Measurements from ENCODE around the gene SMIM14.
"Not testable (repeated sequence)": the region's sequence is repeated elsewhere in the genome, so short reads cannot be mapped to it uniquely, and the experiment has no call there.

Gene SMIM14

GRCh38 chr4:39544080-39544479 is 94.6 kb downstream of the SMIM14 start:
- H3K9me3 ChIP-seq (ENCODE audit: insufficient read depth, low read depth, low read length); H3K4me1 ChIP-seq (ENCODE audit: insufficient read depth, low read length); H3K27ac ChIP-seq (ENCODE audit: low read length); H3K9ac ChIP-seq (ENCODE audit: low read depth, low read length); H3K4me3 ChIP-seq (ENCODE audit: low read length); H3K27me3 ChIP-seq (ENCODE audit: insufficient read depth, low read length); H3K36me3 ChIP-seq (ENCODE audit: insufficient read depth, low read depth, low read length): not testable (repeated sequence)

DNA sequence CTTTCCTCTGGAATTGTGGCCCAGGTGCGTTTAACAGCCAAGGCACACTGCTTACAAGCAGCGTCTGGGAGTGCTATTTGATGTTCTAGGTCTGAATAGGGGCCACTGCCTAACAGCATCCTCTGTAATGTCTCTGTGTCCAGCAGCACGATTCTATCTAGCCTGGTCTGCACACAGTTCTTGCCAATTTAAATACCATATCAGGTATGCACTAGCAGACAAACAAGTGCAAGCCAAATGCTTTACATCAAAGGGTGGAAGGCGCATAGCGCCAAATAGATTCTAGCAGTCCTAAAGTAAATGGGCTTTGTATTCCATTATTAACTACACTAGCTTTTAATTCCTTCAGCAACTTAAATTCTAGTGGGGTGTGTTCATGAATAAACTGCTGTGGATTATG is 95.6 kb downstream of the SMIM14 start:
- Histone ChIP-seq H3K36me3 (ENCODE audit: insufficient read depth, low read depth, low read length) (no peaks in the 10 kb centered on the region), H3K9me3 (ENCODE audit: insufficient read depth, low read depth, low read length) (no peaks in the 10 kb centered on the region), H3K27ac (ENCODE audit: low read length) (no peak overlapping the region), H3K9ac (ENCODE audit: low read depth, low read length) (no peak overlapping the region), H3K4me1 (ENCODE audit: insufficient read depth, low read length) (peaks cover 6% of the 10 kb centered on the region; the same call in 1 of the 2 replicates), H3K4me3 (ENCODE audit: low read length) (no peak overlapping the region), H3K27me3 (ENCODE audit: insufficient read depth, low read length) (no peaks in the 10 kb centered on the region)

GRCh38 chr4:39542611-39543012 is 96.1 kb downstream of the SMIM14 start:
- Histone ChIP-seq H3K4me1 (ENCODE audit: insufficient read depth, low read length) (peaks cover 6% of the 10 kb centered on the region; the same call in 1 of the 2 replicates), H3K27ac (ENCODE audit: low read length) (no peak overlapping the region), H3K9ac (ENCODE audit: low read depth, low read length) (no peak overlapping the region), H3K9me3 (ENCODE audit: insufficient read depth, low read depth, low read length) (no peaks in the 10 kb centered on the region), H3K4me3 (ENCODE audit: low read length) (no peak overlapping the region), H3K27me3 (ENCODE audit: insufficient read depth, low read length) (no peaks in the 10 kb centered on the region), H3K36me3 (ENCODE audit: insufficient read depth, low read depth, low read length) (no peaks in the 10 kb centered on the region)

DNA sequence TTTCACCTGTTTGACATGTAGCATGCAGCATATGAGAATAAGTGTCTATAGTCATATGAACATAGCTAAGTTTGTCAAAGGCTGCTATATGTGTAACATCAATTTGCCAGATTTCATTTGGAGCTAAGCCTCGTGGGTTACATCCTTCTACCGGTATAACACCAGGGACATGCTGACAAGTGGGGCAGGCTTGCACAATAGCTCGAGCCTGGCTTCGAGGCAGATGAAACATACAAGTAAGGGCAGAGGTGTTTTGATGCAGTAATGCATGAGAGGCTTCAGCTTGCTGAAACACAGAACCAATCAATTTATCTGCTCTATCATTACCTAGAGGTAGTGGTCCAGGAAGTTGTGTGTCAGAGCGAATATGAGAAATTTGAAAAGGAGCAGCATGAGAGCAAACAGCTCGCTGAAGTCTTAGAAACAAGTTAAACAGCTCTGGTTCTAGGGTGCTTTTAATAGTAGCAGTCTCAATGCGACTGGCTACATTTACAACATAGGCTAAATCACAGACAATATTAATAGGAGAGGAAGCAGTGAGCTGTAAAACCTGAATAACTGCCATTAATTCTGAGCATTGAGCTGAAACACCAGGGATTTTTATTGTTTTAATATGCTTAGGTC is 96.6 kb downstream of the SMIM14 start:
- H3K9ac ChIP-seq (ENCODE audit: low read depth, low read length): 0 out of 2 replicates have a peak overlapping the region, but pooled peaks have one; percentile 16
- no peak overlapping the region for H3K4me3 ChIP-seq (ENCODE audit: low read length)
- H3K27ac ChIP-seq (ENCODE audit: low read length): no peak overlapping the region
- H3K9me3 ChIP-seq (ENCODE audit: insufficient read depth, low read depth, low read length): no peaks in the 10 kb centered on the region
- no peaks in the 10 kb centered on the region for H3K36me3 ChIP-seq (ENCODE audit: insufficient read depth, low read depth, low read length)
- H3K27me3 ChIP-seq (ENCODE audit: insufficient read depth, low read length): no peaks in the 10 kb centered on the region
- peaks cover 6% of the 10 kb centered on the region; the same call in 1 of the 2 replicates for H3K4me1 ChIP-seq (ENCODE audit: insufficient read depth, low read length)

DNA sequence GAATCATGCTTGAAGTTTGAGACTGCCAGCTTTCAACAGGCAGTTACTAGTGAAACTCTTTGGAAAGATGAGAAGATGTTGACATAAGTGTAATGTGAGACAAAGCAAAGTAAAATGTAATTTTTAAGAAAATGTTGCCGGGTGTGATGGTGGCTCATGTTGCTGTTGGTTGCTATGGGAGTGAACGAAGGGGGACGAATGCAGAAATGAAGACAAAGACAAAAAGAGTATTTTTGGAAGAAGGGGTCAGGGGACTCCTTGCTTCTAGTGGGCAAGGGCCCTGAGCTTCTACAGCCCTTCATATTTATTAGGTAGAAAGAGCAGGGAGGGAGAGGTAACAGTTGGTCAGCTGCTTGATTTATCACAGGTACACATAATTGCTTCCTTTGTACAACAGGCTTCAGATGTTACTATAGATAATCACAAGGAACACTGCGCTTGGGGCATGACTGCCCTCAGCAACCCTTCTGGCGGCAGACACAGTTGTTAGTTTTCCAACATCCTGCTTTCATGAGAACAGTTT is 99.5 kb downstream of the SMIM14 start:
- H3K36me3 ChIP-seq (ENCODE audit: insufficient read depth, low read depth, low read length): 0 out of 2 replicates have a peak, but pooled peaks cover 9% of the 10 kb centered on the region
- H3K9me3 ChIP-seq (ENCODE audit: insufficient read depth, low read depth, low read length): no peaks in the 10 kb centered on the region
- no peak overlapping the region for H3K4me3 ChIP-seq (ENCODE audit: low read length)
- H3K27me3 ChIP-seq (ENCODE audit: insufficient read depth, low read length): no peaks in the 10 kb centered on the region
- peaks cover 6% of the 10 kb centered on the region; the same call in 1 of the 2 replicates for H3K4me1 ChIP-seq (ENCODE audit: insufficient read depth, low read length)
- no peak overlapping the region for H3K27ac ChIP-seq (ENCODE audit: low read length)
- no peak overlapping the region for H3K9ac ChIP-seq (ENCODE audit: low read depth, low read length)

DNA sequence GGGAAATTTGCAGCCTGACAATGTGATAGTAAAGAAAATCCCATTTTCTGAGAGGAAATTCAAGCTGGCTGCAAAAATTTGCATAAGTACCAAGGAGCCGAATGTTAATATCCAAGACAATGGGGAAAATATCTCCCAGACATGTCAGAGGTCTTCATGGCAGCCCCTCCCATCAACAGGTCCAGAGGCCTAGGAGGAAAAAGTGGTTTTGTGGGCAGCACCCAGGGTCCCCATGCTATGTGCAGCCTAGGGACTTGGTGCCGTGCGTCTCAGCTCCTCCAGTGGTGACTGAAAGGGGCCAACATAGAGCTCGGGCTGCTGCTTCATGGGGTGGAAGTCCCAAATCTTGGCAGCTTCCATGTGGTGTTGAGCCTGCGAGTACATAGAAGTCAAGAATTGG is 105.1 kb downstream of the SMIM14 start:
- Histone ChIP-seq H3K9ac (ENCODE audit: low read depth, low read length) (no peak overlapping the region), H3K27ac (ENCODE audit: low read length) (no peak overlapping the region), H3K4me1 (ENCODE audit: insufficient read depth, low read length) (0 out of 2 replicates have a peak, but pooled peaks cover under 1% of the 10 kb centered on the region), H3K27me3 (ENCODE audit: insufficient read depth, low read length) (no peaks in the 10 kb centered on the region), H3K4me3 (ENCODE audit: low read length) (no peak overlapping the region), H3K9me3 (ENCODE audit: insufficient read depth, low read depth, low read length) (peaks cover 39% of the 10 kb centered on the region), H3K36me3 (ENCODE audit: insufficient read depth, low read depth, low read length) (peaks cover 51% of the 10 kb centered on the region)

DNA sequence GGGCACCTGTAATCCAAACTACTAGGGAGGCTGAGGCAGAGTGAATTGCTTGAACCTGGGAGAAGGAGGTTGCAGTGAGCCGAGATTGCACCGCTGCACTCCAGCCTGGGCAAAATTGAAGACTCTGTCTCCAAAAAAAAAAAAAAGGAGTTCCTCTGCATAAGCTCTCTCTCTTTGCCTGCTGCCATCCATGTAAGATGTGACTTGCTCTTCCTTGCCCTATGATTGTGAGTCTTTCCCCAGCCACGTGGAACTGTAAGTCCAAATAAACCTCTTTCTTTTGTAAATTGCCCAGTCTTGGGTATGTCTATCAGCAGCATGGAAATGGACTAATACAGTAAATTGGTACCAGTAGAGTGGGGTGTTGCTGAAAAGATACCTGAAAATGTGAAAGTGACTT is 106.4 kb downstream of the SMIM14 start:
- H3K27ac ChIP-seq (ENCODE audit: low read length); H3K4me3 ChIP-seq (ENCODE audit: low read length); H3K4me1 ChIP-seq (ENCODE audit: insufficient read depth, low read length); H3K9ac ChIP-seq (ENCODE audit: low read depth, low read length); H3K27me3 ChIP-seq (ENCODE audit: insufficient read depth, low read length): not testable (repeated sequence)
- peaks cover 39% of the 10 kb centered on the region for H3K9me3 ChIP-seq (ENCODE audit: insufficient read depth, low read depth, low read length)
- H3K36me3 ChIP-seq (ENCODE audit: insufficient read depth, low read depth, low read length): peaks cover 51% of the 10 kb centered on the region

DNA sequence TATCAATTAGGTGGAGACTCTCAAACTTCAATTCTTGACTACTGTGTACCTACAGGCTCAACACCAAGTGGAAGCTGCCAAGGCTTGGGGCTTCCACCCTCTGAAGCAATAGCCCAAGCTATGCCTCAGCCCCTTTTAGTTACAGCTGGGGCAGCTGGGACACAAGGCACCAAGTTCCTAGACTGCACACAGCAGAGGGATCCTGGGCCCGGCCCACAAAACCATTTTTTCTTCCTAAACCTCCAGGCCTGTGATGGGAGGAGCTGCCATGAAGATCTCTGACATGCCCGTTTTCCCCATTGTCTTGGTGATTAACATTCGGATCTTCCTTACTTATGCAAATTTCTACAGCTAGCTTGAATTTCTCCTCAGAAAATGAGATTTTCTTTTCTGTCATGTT is 108.0 kb downstream of the SMIM14 start:
- Histone ChIP-seq H3K9ac (ENCODE audit: low read depth, low read length) (no peak overlapping the region), H3K27me3 (ENCODE audit: insufficient read depth, low read length) (no peaks in the 10 kb centered on the region), H3K4me3 (ENCODE audit: low read length) (no peak overlapping the region), H3K4me1 (ENCODE audit: insufficient read depth, low read length) (peaks cover 3% of the 10 kb centered on the region; the same call in 1 of the 2 replicates), H3K9me3 (ENCODE audit: insufficient read depth, low read depth, low read length) (peaks cover 39% of the 10 kb centered on the region), H3K36me3 (ENCODE audit: insufficient read depth, low read depth, low read length) (peaks cover 46% of the 10 kb centered on the region), H3K27ac (ENCODE audit: low read length) (no peak overlapping the region)

DNA sequence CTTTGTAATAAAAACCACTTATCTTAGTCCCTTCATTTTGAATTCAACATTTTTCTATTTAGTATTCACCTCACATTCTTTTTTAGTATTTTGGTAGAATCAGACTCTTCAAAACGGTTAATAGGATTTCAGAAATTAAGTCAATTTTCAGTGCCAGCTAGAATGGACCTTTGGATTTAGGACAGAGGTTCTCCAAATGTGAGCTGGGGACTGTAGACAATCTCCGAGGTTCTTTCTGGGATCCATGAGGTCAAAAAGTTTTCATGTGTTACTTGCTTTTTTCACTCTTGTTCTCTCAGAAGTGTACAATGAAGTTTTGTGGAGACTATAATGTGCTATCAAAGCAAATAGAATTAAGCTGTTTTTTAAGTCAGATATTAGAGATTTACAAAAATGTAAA is 109.1 kb downstream of the SMIM14 start:
- H3K27ac ChIP-seq (ENCODE audit: low read length): no peak overlapping the region
- H3K9me3 ChIP-seq (ENCODE audit: insufficient read depth, low read depth, low read length): peaks cover 39% of the 10 kb centered on the region
- no peaks in the 10 kb centered on the region for H3K27me3 ChIP-seq (ENCODE audit: insufficient read depth, low read length)
- peaks cover 49% of the 10 kb centered on the region for H3K36me3 ChIP-seq (ENCODE audit: insufficient read depth, low read depth, low read length)
- no peak overlapping the region for H3K9ac ChIP-seq (ENCODE audit: low read depth, low read length)
- H3K4me3 ChIP-seq (ENCODE audit: low read length): no peak overlapping the region
- H3K4me1 ChIP-seq (ENCODE audit: insufficient read depth, low read length): peaks cover 3% of the 10 kb centered on the region; the same call in 1 of the 2 replicates

DNA sequence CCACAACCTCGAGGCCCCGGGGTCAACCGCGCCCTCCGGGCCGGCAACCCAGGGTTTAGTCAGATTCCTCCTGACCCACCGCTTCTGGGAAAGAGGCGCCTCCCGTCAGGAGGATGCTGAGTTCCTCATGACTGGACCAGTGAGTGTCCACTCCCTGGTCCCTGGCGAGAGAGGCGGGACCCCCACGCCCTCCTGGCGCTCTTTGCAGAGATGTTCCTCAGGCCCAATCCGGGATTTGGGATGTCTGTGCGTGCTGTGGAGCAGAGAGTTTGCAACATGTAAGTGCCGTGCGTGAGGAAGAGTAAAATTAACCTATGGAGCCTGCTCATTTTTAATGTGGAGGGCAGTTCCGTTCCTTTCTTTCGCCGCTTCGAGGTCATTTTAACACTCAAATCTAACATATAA is 110.6 kb downstream of the SMIM14 start:
- peaks cover 31% of the 10 kb centered on the region for H3K9me3 ChIP-seq (ENCODE audit: insufficient read depth, low read depth, low read length)
- H3K27ac ChIP-seq (ENCODE audit: low read length): peak overlapping the region; percentile 74
- peak overlapping the region; percentile 96 for H3K9ac ChIP-seq (ENCODE audit: low read depth, low read length)
- peak overlapping the region; percentile 94 for H3K4me3 ChIP-seq (ENCODE audit: low read length)
- H3K27me3 ChIP-seq (ENCODE audit: insufficient read depth, low read length): no peaks in the 10 kb centered on the region
- H3K36me3 ChIP-seq (ENCODE audit: insufficient read depth, low read depth, low read length): peaks cover 36% of the 10 kb centered on the region
- H3K4me1 ChIP-seq (ENCODE audit: insufficient read depth, low read length): peaks cover 3% of the 10 kb centered on the region; the same call in 1 of the 2 replicates

GRCh38 chr4:39527296-39528060 is 111.2 kb downstream of the SMIM14 start, which contains the start of gene UGDH:
UGDH (minus strand) TSS chr4:39527439; CDS start chr4:39521512, 5,927 bp downstream.
- Histone ChIP-seq H3K9me3 (ENCODE audit: insufficient read depth, low read depth, low read length) (peaks cover 27% of the 10 kb centered on the region), H3K27me3 (ENCODE audit: insufficient read depth, low read length) (no peaks in the 10 kb centered on the region), H3K4me1 (ENCODE audit: insufficient read depth, low read length) (peaks cover 3% of the 10 kb centered on the region; the same call in 1 of the 2 replicates), H3K36me3 (ENCODE audit: insufficient read depth, low read depth, low read length) (peaks cover 30% of the 10 kb centered on the region), H3K4me3 (ENCODE audit: low read length) (peak within 1 kb of the TSS; percentile 94), H3K9ac (ENCODE audit: low read depth, low read length) (peak within 1 kb of the TSS; percentile 96), H3K27ac (ENCODE audit: low read length) (peak within 1 kb of the TSS; percentile 74)

Data from iPS-20b (cell line).